Heart left ventricle (tissue), 16 donors: ENCODE data around the gene SCLT1. TPM values are rescaled to one million over a fixed set of nuclear protein-coding genes. Genes with fewer than 3 reads are reported as not detected.

Experiments used
- ATAC-seq, 4 donors: fragments of 200-7000 bp; cut with Tn5 transposase; one replicate each; pipeline ENCODE4 v1.9.1; 2020 to 2022; ENCODE audit warnings: moderate library complexity in 4 of 4, mild to moderate bottlenecking in 3 of 4, moderate number of reproducible peaks in 1 of 4
- DNase-seq, 5 donors: peaks; one replicate each; pipeline ENCODE4 v3.0.0-alpha.2; 2020
- H3K27ac ChIP-seq, 12 donors: fragments of 200-600 bp; sonication (generic) in 4 of 12; one replicate each; pipeline versions ENCODE4 v1.5.0 to v1.8.0; 2016 to 2022; ENCODE audit warnings: mild to moderate bottlenecking in 2 of 12
- H3K27me3 ChIP-seq, 9 donors: fragments of 200-600 bp; sonication (generic) in 2 of 9; one replicate each; pipeline versions ENCODE4 v1.5.1 to v1.8.0; 2016 to 2022; ENCODE audit warnings: mild to moderate bottlenecking in 3 of 9
- H3K36me3 ChIP-seq, 9 donors: fragments of 200-600 bp; sonication (generic) in 2 of 9; one replicate each; pipeline versions ENCODE4 v1.5.0 to v1.8.0; 2018 to 2022; ENCODE audit warnings: mild to moderate bottlenecking in 2 of 9
- H3K4me1 ChIP-seq, 12 donors: fragments of 200-600 bp; sonication (generic) in 4 of 12; one replicate each; pipeline versions ENCODE4 v1.5.0 to v1.8.0; 2016 to 2022; ENCODE audit warnings: mild to moderate bottlenecking in 3 of 12
- H3K4me3 ChIP-seq, 12 donors: fragments of 200-600 bp; sonication (generic) in 4 of 12; one replicate each; pipeline versions ENCODE4 v1.5.0 to v1.8.0; 2017 to 2022; ENCODE audit warnings: mild to moderate bottlenecking in 9 of 12, moderate library complexity in 4 of 12
- H3K9me3 ChIP-seq, 12 donors: fragments of 200-600 bp; sonication (generic) in 4 of 12; one replicate each; pipeline versions ENCODE4 v1.5.0 to v1.8.0; 2016 to 2022; ENCODE audit warnings: mild to moderate bottlenecking in 1 of 12
- CTCF ChIP-seq, 12 donors: fragments of 200-600 bp; sonication (generic) in 4 of 12; IDR thresholded peaks; one replicate each; pipeline versions ENCODE4 v1.5.0 to v1.8.0; 2018 to 2022; ENCODE audit warnings: antibody characterized with exemption in 12 of 12, mild to moderate bottlenecking in 5 of 12
- POLR2A ChIP-seq, 2 donors: fragments of 450-650 bp; IDR thresholded peaks; one replicate each; pipeline ENCODE4 v1.6.1; 2017; ENCODE audit warnings: antibody characterized with exemption in 2 of 2, mild to moderate bottlenecking in 2 of 2, moderate library complexity in 2 of 2
- WGBS, 4 donors: extraction: QIAGEN DNeasy Blood & Tissue Kit in 2 of 4; methylation state at CpG; one replicate each; pipeline versions ENCODE4 v1.1.5 to v1.1.7; 2013 to 2018; 5-methylcytosine and 5-hydroxymethylcytosine counted together
- intact Hi-C, 10 donors: fragments of 100-400 bp; cut with DNase I; formaldehyde crosslinking; loops; one replicate each; pipeline versions ENCODE4 v1.11.1 to v1.14.2; 2022
- polyA plus RNA-seq, 2 donors: library from polyadenylated mRNA; stranded (reverse); fragments of 200-250 nt; gene quantifications; one replicate each; pipeline ENCODE4 v1.2.3, GENCODE V29; 2013
- total RNA-seq, 9 donors: library from RNA; depleted of rRNA in 2 of 9; stranded (reverse); fragments of >200 nt in 2 of 9; fragmentation: NEBNext Ultra II Directional in 3 of 9; extraction: Animal tissue kit (Norgen Biotek cat#: 25700) in 3 of 9; gene quantifications; one replicate each; pipeline versions ENCODE4 v1.1.0 to v1.2.4, GENCODE V29; 2016 to 2023
- donor health status: ischemic (EF 13 %, LVEDD 7.1; RV severe dilation, severe dysfunction).
- donor health status: healthy with polysubstance abuse.
- donor health status: DM: no; HTN: yes; CAD: no.
- donor health status: DM: no; HTN: no; CAD: no.
- donor health status: ischemic (EF 25% LVEDD 6.9; RV normal size, moderate dysfunction).
- donor health status: ischemic (EF 25% LVEDD 5.7; RV mildly dilated, moderate dysfunction).
- donor health status: healthy.
- donor health status: DM: yes; HTN: yes; CAD: no.
- donor health status: ischemic (EF 35%, LVEDD 5.7; RV mildly dilated, moderate dysfunction).
- donor health status: nonischemic (EF 11% LVEDD 7.7; RV severe dilation, severe dysfunction).
- donor health status: DM: yes; HTN: yes; CAD: no.
- donor health status: PGD.
- donor health status: ischemic (EF 29% LVEDD 5.4; RV normal size, mild dysfunction).
- donor health status: nonischemic (EF 23%, LVEDD 6.1; RV moderate dilation, normal function).

SCLT1 gene
- total and polyA plus RNA-seq, 11 donors, result 3.4 to 13.7 (median 10.1) TPM

GRCh38 chr4:129062580-129062979, 30.8 kb downstream of the SCLT1 start:
- H3K4me1 ChIP-seq, result no peaks in the 10 kb centered on the region
- TF ChIP-seq CTCF (IDR thresholded peaks at IDR 0.05) (no peak), POLR2A (IDR thresholded peaks at IDR 0.05) (no peak)
- no peak for ATAC-seq
- 97 to 98% (median 98%) methylated on average over 3 of the region's 3 CpGs for WGBS, 4 donors
- DNase-seq, result no peak
- H3K36me3 ChIP-seq, result peaks cover 0 to 22% (median 0%) of the 10 kb centered on the region in 9 donors
- peaks cover 0 to 86% (median 53%) of the 10 kb centered on the region in 12 donors for H3K9me3 ChIP-seq
- H3K4me3 ChIP-seq, result no peak overlapping the region
- intact Hi-C loops, result no loop called here
- no peaks in the 10 kb centered on the region for H3K27me3 ChIP-seq
- no peak overlapping the region for H3K27ac ChIP-seq

GRCh38 chr4:129059028-129059427, 34.3 kb downstream of the SCLT1 start:
- TF ChIP-seq CTCF (IDR thresholded peaks at IDR 0.05) (no peak), POLR2A (IDR thresholded peaks at IDR 0.05) (no peak)
- DNase-seq (no peak), ATAC-seq (no peak)
- Histone ChIP-seq H3K36me3 (peaks cover 0 to 22% (median 0%) of the 10 kb centered on the region in 9 donors), H3K27ac (no peak overlapping the region), H3K9me3 (peaks cover 0 to 100% (median 69%) of the 10 kb centered on the region in 12 donors), H3K4me3 (no peak overlapping the region), H3K27me3 (no peaks in the 10 kb centered on the region), H3K4me1 (no peaks in the 10 kb centered on the region)
- intact Hi-C loops, result no loop called here

- Histone ChIP-seq H3K27ac (no peak overlapping the region), H3K36me3 (no peaks in the 10 kb centered on the region), H3K4me1 (no peaks in the 10 kb centered on the region), H3K4me3 (no peak overlapping the region), H3K27me3 (no peaks in the 10 kb centered on the region), H3K9me3 (peaks cover 0 to 30% (median 8%) of the 10 kb centered on the region in 12 donors)
- WGBS, 4 donors, result 89 to 96% (median 94%) methylated on average over 1 of the region's 1 CpG
- intact Hi-C loops, result no loop called here
- ATAC-seq, result no peak
- no peak for TF ChIP-seq POLR2A (IDR thresholded peaks at IDR 0.05)
- TF ChIP-seq CTCF (IDR thresholded peaks at IDR 0.05), result no peak
- no peak for DNase-seq
Observed at GRCh38 chr4:129046055-129046959, 47.0 kb downstream of the SCLT1 start.

- no peak for ATAC-seq
- Histone ChIP-seq H3K4me3 (no peak overlapping the region), H3K9me3 (peaks cover 0 to 11% (median 0%) of the 10 kb centered on the region in 12 donors), H3K4me1 (no peaks in the 10 kb centered on the region), H3K27me3 (no peaks in the 10 kb centered on the region), H3K36me3 (peaks cover 0 to 11% (median under 1%) of the 10 kb centered on the region in 9 donors), H3K27ac (no peak overlapping the region)
- TF ChIP-seq POLR2A (IDR thresholded peaks at IDR 0.05), result no peak
- peak in 5 of 12 donors; percentile 10 to 33 (median 13) for TF ChIP-seq CTCF (IDR thresholded peaks at IDR 0.05)
- intact Hi-C loops, result no loop called here
- DNase-seq, result no peak
Observed at GRCh38 chr4:129043523-129043922, 49.8 kb downstream of the SCLT1 start.
